HG03432 (cell line): ENCODE results near the gene FOXK2.
"Not testable (repeated sequence)": the region's sequence is repeated elsewhere in the genome, so short reads cannot be mapped to it uniquely, and the experiment has no call there.

ENCODE experiments used
- ATAC-seq: cut with Tn5 transposase; IDR thresholded peaks from one replicate; pipeline ENCODE4 v1.9.1; 2021; ENCODE audit warnings: mild to moderate bottlenecking, moderate library complexity; ENCODE audit not compliant: unreplicated experiment

FOXK2 gene

DNA sequence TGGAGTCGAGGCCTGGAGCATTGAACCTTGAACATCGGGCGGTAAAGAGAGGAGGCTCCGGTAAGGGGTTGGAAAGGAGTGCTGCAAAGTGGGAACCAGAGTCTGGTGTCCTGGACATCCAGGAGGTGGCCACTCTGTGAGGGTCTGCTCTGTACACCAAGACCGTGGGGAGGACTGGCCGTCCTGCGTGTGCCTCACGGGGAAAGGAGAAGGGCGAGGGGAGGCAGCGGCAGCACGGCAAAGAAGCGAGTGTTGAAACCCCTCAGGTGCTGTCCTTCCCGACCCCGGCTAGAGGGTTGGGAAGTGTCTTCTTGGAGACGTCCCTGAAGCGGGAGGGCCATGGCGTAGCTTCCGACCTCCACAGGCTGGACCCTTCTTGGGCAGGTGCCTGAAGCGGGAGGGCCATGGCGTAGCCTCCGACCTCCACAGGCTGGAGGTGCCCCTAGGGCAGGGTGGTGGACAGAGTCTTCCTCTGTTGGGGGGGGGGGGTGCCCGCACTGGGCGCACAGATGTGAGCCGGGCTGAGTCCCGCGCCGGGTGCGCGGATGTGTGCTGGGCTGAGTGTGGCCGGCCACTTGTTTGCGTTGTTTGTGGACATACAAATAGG is 42.0 kb downstream of the FOXK2 start:
- ATAC-seq: no peak

DNA sequence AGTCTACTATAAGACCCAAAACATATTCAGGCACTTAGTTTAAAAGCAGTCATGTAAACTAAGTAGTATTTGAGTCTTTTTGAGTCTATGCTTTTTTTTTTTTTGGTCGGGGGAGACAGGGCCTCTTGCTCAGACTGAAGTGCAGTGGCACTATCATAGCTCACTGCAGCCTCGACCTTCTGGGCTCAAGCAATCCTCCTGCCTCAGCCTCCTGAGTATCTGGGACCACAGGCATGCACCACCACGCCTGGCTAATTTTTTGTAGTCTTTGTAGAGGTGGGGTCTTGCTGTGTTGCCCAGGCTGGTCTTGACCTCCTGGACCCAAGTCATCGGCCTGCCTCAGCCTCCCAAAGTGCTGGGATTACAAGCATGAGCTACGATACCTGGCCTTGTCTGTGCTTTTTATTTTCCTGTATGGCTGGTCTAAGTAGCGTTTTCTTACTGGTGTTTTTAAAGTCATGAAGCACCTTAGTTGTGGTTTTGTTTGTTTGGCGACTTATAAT is 43.2 kb downstream of the FOXK2 start:
- not testable (repeated sequence) for ATAC-seq

DNA sequence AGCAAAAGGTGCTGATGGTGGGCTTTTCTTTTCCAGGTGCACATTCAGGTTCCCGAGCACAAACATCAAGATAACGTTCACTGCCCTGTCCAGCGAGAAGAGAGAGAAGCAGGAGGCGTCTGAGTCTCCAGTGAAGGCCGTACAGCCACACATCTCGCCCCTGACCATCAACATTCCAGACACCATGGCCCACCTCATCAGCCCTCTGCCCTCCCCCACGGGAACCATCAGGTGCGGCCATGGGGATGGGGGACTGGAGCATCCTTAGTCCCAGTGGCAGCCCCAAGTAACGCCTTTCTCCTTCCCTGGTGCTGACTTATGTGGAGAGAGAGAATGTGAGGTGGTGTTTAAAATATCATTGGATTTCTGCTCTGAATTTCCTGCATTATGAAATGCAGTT is 43.8 kb downstream of the FOXK2 start:
- ATAC-seq: no peak

DNA sequence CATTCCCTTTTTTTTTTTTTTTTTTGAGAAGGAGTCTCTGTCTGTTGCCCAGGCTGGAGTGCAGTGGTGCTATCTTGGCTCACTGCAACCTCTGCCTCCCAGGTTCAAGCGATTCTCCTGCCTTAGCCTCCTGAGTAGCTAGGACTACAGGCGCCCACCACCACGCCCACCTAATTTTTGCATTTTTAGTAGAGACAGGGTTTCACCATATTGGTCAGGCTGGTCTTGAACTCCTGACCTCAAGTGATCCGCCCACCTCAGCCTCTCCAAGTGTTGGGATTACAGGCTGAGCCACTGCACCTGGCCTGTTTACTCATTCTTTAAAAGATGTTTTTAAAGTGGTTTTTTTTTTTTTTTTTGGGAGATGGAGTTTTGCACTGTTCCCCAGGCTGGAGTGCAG is 44.2 kb downstream of the FOXK2 start:
- not testable (repeated sequence) for ATAC-seq

DNA sequence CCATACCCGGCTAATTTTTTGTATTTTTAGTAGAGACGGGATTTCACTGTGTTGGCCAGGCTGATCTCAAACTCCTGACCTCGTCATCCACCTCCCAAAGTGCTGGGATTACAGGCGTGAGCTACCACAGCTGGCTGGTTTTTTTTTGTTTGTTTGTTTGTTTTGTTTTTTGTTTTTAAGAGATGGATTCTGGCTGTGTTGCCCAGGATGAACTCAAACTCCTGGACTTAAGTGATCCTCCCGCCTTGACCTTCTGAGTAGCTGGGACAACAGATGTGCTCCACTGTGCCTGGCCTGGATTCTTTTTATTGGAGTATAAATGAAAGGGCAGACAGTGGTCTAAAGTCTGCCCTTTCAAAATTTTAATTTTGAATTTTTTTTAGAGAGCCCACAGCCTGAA is 44.7 kb downstream of the FOXK2 start:
- no peak for ATAC-seq

DNA sequence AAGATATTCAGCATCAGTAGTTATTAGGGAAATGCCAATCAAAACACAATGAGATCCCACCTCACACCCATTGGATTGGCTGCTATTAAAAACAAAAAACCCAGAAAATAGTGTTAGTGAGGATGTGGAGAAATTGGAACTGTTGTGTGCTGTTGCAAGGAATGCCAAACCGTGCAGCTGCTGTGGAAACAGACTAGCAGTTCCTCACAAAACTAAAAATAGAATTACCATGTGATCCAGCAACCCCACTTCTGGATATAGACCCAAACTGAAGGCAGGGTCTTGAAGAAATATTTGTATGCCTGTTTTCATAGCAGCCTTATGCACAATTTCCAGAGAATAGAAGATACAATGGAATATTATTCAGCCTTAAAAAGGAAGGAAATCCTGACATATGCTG is 46.0 kb downstream of the FOXK2 start:
- ATAC-seq: no peak

DNA sequence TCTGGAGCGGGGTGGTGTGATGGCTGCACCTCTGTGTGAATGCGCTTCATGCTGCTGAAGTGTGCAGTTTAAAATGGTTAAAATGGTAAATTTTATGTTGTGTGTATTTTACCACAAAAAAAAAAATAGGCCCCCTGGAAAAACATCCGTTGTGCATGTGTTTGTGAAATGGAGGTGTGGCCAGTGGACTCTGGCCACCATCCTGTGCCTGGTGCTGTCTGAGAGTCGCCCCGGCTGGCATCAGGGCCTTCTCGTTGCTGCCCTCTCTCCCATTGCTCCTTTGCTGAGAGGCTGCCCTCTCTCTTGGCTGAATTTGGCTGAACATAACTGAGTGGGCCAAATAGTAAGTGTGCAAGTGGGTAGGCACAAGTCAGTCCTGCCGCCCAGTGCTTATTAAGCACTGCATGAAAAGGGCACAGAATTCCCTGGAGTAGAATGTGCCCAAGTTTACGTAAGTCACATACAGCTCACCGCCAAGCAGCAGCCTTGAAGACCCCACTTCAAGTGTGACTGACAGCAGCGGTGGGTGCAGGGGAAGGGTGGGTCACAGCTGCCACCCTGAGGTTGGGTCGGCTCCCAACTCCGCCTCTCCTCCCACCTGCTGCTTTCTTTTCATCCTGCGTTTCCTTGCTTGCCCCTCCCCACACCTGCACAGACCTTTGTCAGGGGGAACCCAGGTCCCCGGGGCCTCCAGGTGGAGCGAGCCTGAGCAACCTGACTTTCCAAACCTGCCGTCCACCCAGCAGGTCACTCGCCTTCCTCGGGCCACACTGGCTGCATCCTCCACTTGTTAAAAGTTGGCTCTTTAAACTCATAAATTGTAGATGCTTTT is 46.8 kb downstream of the FOXK2 start:
- ATAC-seq: no peak

DNA sequence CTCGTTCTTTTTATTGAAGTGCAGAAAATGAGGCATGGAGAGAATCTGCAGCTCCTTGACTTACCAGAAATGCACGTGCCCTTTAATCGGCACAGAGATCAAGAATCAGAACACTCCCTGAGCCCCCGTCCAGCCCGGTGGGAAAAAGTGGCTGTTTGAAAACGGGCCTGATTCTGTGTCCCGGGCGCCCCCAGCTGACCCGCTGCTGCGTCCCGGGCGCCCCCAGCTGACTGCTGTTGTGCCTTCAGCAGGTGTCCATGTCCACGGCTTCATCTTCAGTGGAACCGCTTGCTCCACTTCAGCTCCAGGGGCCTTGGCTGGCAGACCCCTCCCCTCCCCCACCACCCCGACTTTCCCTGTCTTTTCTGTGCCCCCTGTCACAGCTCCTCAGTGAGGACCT is 47.8 kb downstream of the FOXK2 start:
- no peak for ATAC-seq

DNA sequence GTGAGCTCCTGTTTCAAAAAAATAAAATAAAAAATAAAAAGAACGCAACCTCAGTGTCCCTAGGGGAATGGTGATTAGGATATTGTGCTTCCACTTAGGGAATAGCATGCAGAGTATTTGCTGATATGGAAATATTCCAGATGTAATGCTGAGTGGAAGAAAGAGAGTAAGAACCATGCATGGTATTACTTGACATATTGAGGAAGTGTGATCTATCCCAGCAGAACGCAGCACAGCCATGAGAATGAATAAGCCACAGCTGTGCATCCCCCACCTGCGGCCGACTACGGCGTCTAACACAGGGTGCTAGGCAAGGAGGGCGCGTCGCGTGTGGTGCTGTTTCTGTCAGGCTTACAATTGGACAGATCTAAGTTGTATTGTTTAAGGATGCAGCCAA is 49.5 kb downstream of the FOXK2 start:
- no peak for ATAC-seq

DNA sequence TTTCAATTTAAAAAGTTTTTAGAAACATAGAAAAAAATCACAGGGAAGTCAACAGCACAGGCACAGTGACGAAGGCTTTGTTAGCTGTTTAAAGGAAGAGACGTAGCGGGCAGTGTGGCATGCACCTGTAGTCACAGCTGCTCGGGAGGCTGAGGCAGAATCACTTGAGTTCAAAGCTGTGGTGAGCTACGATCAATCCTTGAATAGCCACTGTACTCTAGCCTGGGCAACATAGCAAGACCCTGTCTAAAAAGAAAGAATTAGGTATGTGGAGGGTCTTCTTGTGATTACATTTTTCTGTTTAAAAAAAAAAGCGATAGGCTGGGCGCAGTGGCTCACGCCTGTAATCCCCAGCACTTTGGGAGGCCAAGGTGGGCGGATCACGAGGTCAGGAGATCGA is 50.1 kb downstream of the FOXK2 start:
- ATAC-seq: no peak

DNA sequence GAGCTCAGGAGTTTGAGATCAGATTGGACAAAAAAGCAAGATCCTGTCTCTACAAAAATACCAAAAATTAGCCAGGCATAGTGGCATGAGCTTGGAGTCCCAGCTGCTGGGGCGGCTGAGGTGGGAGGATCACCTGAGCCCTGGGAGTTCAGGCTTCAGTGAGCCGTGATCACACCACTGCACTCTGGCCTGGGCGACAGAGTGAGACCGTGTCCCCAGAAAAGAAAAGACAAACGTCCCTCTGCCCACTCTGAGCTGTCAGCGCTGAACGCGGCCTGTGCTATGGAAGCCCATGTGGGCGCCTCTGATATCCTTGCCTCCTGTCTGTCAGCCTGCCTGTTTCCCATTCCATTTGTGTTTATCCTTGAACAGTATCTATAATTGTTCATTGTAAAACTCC is 50.7 kb downstream of the FOXK2 start:
- no peak for ATAC-seq

DNA sequence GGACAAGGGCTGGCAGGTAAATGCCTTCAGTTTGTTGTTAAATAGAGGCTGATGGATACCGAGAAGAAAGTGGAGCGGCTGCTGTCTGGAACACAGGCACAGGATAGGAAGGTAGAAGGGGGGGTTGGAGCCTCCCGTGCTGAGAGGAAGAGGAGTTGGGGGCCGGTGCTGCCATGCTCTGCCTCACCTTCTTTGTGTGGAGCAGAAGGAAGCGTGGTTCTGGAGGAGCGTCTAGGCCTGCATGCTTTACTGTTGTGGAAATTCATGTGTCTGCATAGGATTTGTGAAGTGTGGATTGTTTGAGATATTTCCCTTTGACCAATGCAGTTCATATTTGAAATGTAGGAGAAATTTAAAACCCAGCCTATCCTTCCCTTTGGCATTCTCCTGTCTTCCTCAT is 52.3 kb downstream of the FOXK2 start:
- ATAC-seq: no peak

DNA sequence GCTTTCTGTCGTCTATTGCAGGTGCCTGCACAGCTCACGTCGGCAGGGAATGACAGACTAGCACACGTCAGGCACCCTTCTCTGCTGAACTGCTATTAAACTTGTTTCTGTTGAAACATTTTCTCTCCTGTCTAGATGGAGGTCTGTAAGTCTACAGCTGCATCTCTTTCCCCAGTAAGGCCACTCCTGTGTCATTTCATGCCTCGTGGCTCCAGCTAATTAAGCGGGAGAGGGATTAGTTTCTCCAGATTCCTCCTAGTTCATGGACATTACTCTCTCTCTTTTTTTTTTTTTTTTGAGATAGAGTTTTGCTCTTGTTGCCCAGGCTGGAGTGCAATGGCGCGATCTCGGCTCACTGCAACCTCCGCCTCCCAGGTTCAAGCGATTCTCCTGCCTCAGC is 54.5 kb downstream of the FOXK2 start:
- no peak for ATAC-seq

DNA sequence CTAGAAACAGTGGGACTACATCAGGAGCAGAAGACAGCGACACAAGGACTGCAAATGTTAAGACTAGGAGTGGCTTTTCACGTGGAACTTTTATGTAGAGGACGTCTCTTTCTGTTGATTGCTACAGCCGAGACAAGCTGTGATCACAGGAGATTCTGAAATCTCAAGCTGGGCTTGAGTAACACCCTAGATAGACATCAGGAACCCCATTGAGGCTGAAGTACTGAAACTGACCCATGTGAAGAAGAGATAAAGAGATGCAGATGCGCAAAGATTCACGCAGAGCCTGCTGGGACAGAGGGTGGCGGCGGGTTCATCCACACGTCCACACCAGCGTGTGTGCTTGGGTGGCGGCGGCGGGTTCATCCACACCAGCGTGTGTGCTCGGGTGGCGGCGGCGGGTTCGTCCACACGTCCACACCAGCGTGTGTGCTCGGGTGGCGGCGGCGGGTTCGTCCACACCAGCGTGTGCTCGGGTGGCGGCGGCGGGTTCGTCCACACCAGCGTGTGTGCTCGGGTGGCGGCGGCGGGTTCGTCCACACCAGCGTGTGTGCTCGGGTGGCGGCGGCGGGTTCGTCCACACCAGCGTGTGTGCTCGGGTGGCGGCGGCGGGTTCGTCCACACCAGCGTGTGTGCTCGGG is 56.2 kb downstream of the FOXK2 start:
- not testable (repeated sequence) for ATAC-seq

DNA sequence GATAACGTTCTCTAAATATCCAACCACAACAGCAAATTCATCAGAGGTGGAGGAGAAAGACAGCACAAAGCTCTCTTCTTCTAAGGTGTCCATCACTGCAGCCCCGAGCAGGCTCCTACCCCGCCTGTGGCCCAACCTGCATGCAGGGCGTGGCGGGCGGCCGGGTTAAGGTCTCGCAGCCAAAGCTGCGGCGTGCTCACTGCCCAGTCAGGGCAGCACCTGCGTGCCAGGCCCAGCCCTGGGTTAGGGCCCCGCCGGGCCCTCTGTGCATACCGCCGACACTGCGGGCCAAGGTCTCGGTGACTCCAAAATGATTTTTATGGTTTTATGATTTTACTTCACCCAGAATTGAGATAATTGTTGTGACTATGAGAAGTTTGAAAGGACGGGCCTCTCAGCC is 57.8 kb downstream of the FOXK2 start:
- ATAC-seq: no peak

DNA sequence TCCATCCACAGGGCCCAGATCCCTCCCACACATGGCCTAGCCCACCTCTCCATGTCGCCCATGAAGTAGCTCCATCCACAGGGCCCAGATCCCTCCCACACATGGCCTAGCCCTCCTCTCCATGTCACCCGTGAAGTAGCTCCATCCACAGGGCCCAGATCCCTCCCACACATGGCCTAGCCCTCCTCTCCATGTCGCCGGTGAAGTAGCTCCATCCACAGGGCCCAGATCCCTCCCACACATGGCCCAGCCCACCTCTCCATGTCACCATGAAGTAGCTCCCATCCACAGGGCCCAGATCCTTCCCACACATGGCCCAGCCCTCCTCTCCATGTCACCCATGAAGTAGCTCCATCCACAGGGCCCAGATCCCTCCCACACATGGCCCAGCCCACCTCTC is 60.4 kb downstream of the FOXK2 start:
- ATAC-seq: not testable (repeated sequence)

DNA sequence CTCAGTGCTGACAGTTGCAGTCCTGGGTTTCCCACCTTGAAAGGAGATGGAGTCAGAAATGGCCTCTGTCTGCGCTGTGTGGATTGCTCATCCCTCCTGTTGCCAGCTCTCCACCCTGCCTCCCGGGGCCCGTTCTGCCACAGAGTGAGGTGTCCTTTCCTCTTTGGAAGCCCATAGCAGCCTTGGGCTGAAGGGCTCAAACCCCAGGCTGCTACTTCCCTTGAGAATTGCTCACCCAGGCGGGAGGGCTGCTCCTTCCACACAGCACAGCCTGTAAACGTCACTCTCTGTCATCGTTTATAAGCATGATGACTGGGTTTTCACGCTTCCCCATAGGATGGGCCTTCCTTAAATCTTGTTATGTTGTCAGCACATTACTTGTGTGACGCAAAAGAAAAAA is 62.7 kb downstream of the FOXK2 start:
- no peak for ATAC-seq

DNA sequence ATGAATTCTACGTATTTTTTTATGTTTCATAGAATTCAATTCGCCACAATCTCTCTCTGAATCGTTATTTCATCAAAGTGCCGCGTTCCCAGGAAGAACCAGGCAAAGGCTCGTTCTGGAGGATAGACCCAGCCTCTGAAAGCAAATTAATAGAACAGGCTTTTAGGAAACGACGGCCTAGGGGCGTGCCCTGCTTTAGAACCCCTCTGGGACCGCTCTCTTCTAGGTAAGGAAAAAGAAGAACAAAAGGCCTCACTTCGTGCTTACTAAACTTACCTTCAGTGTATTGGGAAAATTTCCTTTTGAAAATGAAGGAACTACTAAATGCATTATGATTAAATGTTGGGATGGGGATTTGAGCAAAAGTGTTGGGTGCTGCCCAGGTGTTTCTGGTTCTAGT is 63.2 kb downstream of the FOXK2 start:
- ATAC-seq: no peak

DNA sequence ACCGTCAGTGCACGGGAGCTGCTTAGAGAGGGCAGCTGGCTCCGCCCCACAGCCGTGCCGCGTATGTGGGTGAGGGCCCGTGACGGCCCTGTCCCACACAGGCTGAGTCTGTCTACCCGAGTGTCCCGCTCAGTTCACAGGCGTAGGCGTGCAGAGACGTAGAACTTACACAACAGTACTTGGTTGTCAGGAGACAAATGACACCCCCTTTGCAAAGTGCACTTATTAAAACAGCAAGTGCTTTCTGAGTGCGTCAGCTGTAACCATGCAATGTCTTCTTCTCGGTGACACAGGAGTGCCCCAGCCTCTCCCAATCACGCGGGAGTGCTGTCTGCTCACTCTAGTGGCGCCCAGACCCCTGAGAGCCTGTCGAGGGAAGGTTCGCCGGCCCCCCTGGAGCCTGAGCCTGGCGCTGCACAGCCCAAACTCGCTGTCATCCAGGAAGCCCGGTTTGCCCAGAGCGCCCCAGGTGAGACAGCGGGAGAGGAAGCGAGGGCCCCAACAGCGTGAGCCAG is 64.2 kb downstream of the FOXK2 start:
- no peak for ATAC-seq

DNA sequence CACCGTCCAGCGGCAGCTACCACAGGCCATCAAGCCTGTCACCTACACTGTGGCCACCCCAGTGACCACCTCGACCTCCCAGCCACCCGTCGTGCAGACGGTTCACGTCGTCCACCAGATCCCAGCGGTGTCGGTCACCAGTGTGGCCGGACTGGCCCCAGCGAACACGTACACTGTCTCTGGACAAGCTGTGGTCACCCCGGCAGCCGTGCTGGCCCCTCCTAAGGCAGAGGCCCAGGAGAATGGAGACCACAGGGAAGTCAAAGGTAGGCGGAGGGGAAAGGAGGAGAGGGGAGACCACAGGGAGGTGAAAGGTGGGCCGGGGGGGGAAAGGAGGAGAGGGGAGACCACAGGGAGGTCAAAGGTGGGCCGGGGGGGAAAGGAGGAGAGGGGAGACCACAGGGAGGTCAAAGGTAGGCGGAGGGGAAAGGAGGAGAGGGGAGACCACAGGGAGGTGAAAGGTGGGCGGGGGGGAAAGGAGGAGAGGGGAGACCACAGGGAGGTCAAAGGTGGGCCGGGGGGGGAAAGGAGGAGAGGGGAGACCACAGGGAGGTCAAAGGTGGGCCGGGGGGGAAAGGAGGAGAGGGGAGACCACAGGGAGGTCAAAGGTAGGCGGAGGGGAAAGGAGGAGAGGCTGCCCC is 66.5 kb downstream of the FOXK2 start:
- not testable (repeated sequence) for ATAC-seq

DNA sequence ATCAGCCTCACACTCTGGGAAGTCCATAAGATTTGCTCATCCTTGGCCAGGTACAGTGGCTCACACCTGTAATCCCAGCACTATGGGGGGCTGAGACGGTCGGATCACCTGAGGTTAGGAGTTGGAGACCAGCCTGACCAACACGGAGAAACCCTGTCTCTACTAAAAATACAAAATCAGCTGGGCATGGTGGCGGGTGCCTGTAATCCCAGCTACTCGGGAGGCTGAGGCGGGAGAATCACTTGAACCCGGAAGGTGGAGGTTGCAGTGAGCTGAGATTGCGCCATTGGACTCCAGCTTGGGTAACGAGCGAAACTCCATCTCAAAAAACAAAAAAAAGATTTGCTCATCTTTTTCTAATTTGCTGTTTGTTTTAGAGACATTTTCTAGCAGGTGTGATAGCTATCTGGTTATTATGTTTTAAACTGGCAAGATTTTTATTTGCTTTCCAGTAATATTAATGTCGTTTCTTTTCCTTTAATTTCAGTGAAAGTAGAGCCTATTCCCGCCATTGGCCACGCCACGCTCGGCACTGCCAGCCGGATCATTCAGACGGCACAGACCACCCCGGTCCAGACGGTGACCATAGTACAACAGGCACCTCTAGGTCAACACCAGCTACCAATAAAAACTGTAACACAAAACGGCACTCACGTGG is 67.2 kb downstream of the FOXK2 start:
- ATAC-seq: no peak
